Transverse colon (tissue), 3 donors: ENCODE data around the gene IER5.

Experiments used
- CTCF ChIP-seq, 5 experiments: fragments of 200-600 bp in 3 of 5; fragments of 450-650 bp in 2 of 5; sonication (generic) in 3 of 5; IDR thresholded peaks; 1 replicate in 2 of 5; 2 replicates in 3 of 5; pipeline ENCODE4 v1.5.1; 2016 to 2017; ENCODE audit warnings: antibody characterized with exemption in 5 of 5, inconsistent platforms in 3 of 5, mild to moderate bottlenecking in 2 of 5, moderate library complexity in 1 of 5
- POLR2A ChIP-seq: fragments of 450-650 bp; IDR thresholded peaks from one replicate; pipeline ENCODE4 v1.6.1; 2016; ENCODE audit warnings: antibody characterized with exemption, mild to moderate bottlenecking, moderate library complexity

GRCh38 chr1:181061891-181062835 is 26.3 kb upstream of the IER5 start:
- TF ChIP-seq CTCF (IDR thresholded peaks at IDR 0.05) (no peak), POLR2A (no peak)
